ENCODE measurements around the gene GOLT1A.

- no peak for TF ChIP-seq NR2F2 (IDR thresholded peaks at IDR 0.05)
- no peak for TF ChIP-seq CTCF (IDR thresholded peaks at IDR 0.05; ENCODE audit: low read depth, low read length, missing input control)
- no peak for TF ChIP-seq FOXA1 (IDR thresholded peaks at IDR 0.05)
- TF ChIP-seq YY1 (IDR thresholded peaks at IDR 0.05) = no peak
- no peak for TF ChIP-seq GABPA (IDR thresholded peaks at IDR 0.05 in 1 of 2, conservative IDR thresholded peaks at IDR 0.05 in 1 of 2)
- no peak for TF ChIP-seq TAF1 (conservative IDR thresholded peaks at IDR 0.05)
- no peak for TF ChIP-seq JUND (IDR thresholded peaks at IDR 0.05)
- peak in 1 of 2 donors; percentile 34 for TF ChIP-seq RAD21 (IDR thresholded peaks at IDR 0.05)
- TF ChIP-seq ZBTB33 (IDR thresholded peaks at IDR 0.05) = no peak
- no peak for TF ChIP-seq REST (IDR thresholded peaks at IDR 0.05)
- TF ChIP-seq EGR1 (IDR thresholded peaks at IDR 0.05; ENCODE audit: low read depth in 2 of 2) = no peak
- peak; percentile 30 to 52 for TF ChIP-seq HNF4A (conservative IDR thresholded peaks at IDR 0.05)
Observed at GRCh38 chr1:204256531-204256930, 42.7 kb upstream of the GOLT1A start.
